Bronchial epithelial cell (primary cell): ENCODE data around the gene METTL3. TPM values are rescaled to one million over a fixed set of nuclear protein-coding genes. Genes with fewer than 3 reads are reported as not detected.

Experiments
- DNase-seq: peaks from one replicate; pipeline ENCODE4 v3.0.0-alpha.2; 2010; ENCODE audit warnings: low read depth
- FAIRE-seq: peaks from 2 replicates; lab custom pipeline; 2011; peaks lifted over from hg19 to GRCh38; lab: Jason Lieb, UNC
- H3K27me3 ChIP-seq: 2 replicates; pipeline ENCODE4 v1.5.1; 2011; ENCODE audit warnings: low read length; ENCODE audit not compliant: control insufficient read depth, insufficient read depth
- H3K36me3 ChIP-seq: 2 replicates; pipeline ENCODE4 v1.5.1; 2011; ENCODE audit warnings: low read length; ENCODE audit not compliant: control insufficient read depth, insufficient read depth
- H3K4me3 ChIP-seq: 2 replicates; pipeline ENCODE4 v1.5.1; 2011; ENCODE audit warnings: mild to moderate bottlenecking, low read depth, low read length, control low read depth
- CTCF ChIP-seq: IDR thresholded peaks from 2 replicates; pipeline ENCODE4 v1.5.1; 2011; ENCODE audit warnings: mild to moderate bottlenecking, moderate library complexity, low read length, control low read depth, inconsistent platforms; ENCODE audit not compliant: insufficient read depth, severe bottlenecking
- total RNA-seq: library from RNA; depleted of rRNA; stranded (reverse); fragments of >200 nt; gene quantifications from 2 replicates; pipeline ENCODE4 v1.2.1, GENCODE V29; 2014

METTL3 gene
- total RNA-seq, 1 donor from 2014 or later, result 53.2 TPM

GRCh38 chr14:21528381-21529348 lies 17.5 kb upstream of the METTL3 start:
- FAIRE-seq (no peak), DNase-seq (no peak)

GRCh38 chr14:21527318-21527679 lies 16.2 kb upstream of the METTL3 start:
- Histone ChIP-seq H3K4me3 (no peak overlapping the region), H3K27me3 (no peaks in the 10 kb centered on the region), H3K36me3 (no peaks in the 10 kb centered on the region)
- no peak for FAIRE-seq
- no peak for TF ChIP-seq CTCF
- no peak for DNase-seq

More at GRCh38 chr14:21528381-21529348, 17.5 kb upstream of the METTL3 start:
- no peak overlapping the region for H3K4me3 ChIP-seq
- no peaks in the 10 kb centered on the region for H3K27me3 ChIP-seq
- H3K36me3 ChIP-seq, result no peaks in the 10 kb centered on the region
- no peak for TF ChIP-seq CTCF

- FAIRE-seq (no peak), DNase-seq (no peak)
- Histone ChIP-seq H3K36me3 (no peaks in the 10 kb centered on the region), H3K4me3 (peak overlapping the region; percentile 48), H3K27me3 (no peaks in the 10 kb centered on the region)
- no peak for TF ChIP-seq CTCF
Observed at GRCh38 chr14:21526672-21527317, 15.7 kb upstream of the METTL3 start.

- Histone ChIP-seq H3K36me3 (no peaks in the 10 kb centered on the region), H3K4me3 (peak within 1 kb of the TSS; percentile 48), H3K27me3 (no peaks in the 10 kb centered on the region)
- FAIRE-seq (no peak), DNase-seq (peak; percentile 22)
- no peak for TF ChIP-seq CTCF
Observed at GRCh38 chr14:21525962-21526671, 15.0 kb upstream of the METTL3 start, which contains the start of gene SALL2. TSS of gene SALL2 (minus strand) at chr14:21526346. CDS start at chr14:21526127, 219 bp downstream.

- peak overlapping the region; percentile 48 for H3K4me3 ChIP-seq
- no peaks in the 10 kb centered on the region for H3K36me3 ChIP-seq
- FAIRE-seq, result no peak
- no peak for DNase-seq
- no peaks in the 10 kb centered on the region for H3K27me3 ChIP-seq
- TF ChIP-seq CTCF, result no peak
Observed at GRCh38 chr14:21525571-21525961, 14.4 kb upstream of the METTL3 start.
